Liver (tissue), 9 donors: ENCODE measurements around the gene MRS2. TPM values are rescaled to one million over a fixed set of nuclear protein-coding genes. Genes with fewer than 3 reads are reported as not detected.

Experiments used
- DNase-seq: peaks from one replicate; pipeline ENCODE4 v3.0.0-alpha.2; 2017; ENCODE audit warnings: low spot score
- H3K27ac ChIP-seq, 2 donors: one replicate each; pipeline ENCODE4 v1.7.0; 2013; ENCODE audit warnings: inconsistent platforms in 2 of 2, low read length in 2 of 2, control low read depth in 1 of 2, low read depth in 1 of 2, mild to moderate bottlenecking in 1 of 2
- H3K27me3 ChIP-seq, 4 donors: one replicate each; pipeline versions ENCODE4 v1.6.1 to v1.7.0; 2013; ENCODE audit warnings: low read length in 3 of 4, inconsistent platforms in 1 of 4, mild to moderate bottlenecking in 1 of 4, moderate library complexity in 1 of 4; ENCODE audit not compliant: control insufficient read depth in 4 of 4, insufficient read depth in 4 of 4
- H3K36me3 ChIP-seq, 4 donors: one replicate each; pipeline versions ENCODE4 v1.6.1 to v1.7.0; 2013; ENCODE audit warnings: low read length in 3 of 4, mild to moderate bottlenecking in 3 of 4, low read depth in 1 of 4, moderate library complexity in 1 of 4; ENCODE audit not compliant: control insufficient read depth in 4 of 4, insufficient read depth in 3 of 4
- H3K4me1 ChIP-seq, 4 donors: one replicate each; pipeline versions ENCODE4 v1.6.1 to v1.7.0; 2013; ENCODE audit warnings: low read length in 3 of 4, mild to moderate bottlenecking in 3 of 4, moderate library complexity in 1 of 4; ENCODE audit not compliant: control insufficient read depth in 4 of 4, insufficient read depth in 4 of 4
- H3K4me3 ChIP-seq, 3 donors: one replicate each; pipeline versions ENCODE4 v1.6.1 to v1.7.0; 2013; ENCODE audit warnings: low read length in 3 of 3, control low read depth in 1 of 3, low read depth in 1 of 3, mild to moderate bottlenecking in 1 of 3
- H3K9ac ChIP-seq, 2 donors: one replicate each; pipeline ENCODE4 v1.7.0; 2013; ENCODE audit warnings: low read length in 2 of 2, mild to moderate bottlenecking in 2 of 2, moderate library complexity in 2 of 2, control low read depth in 1 of 2, low read depth in 1 of 2
- H3K9me3 ChIP-seq, 4 donors: one replicate each; pipeline versions ENCODE4 v1.6.1 to v1.7.0; 2013; ENCODE audit warnings: low read length in 3 of 4; ENCODE audit not compliant: control insufficient read depth in 4 of 4
- ATF3 ChIP-seq: IDR thresholded peaks from 2 replicates; pipeline ENCODE4 v1.6.1; 2016; ENCODE audit warnings: antibody characterized with exemption
- CTCF ChIP-seq: fragments of 150-350 bp; IDR thresholded peaks from 2 replicates; pipeline ENCODE4 v1.5.1; 2017; ENCODE audit warnings: improper control_type of control experiment, low read depth, low read length; ENCODE audit not compliant: missing input control
- EGR1 ChIP-seq, 2 donors: IDR thresholded peaks; 2 replicates each; pipeline ENCODE4 v1.6.1; 2016 to 2018; ENCODE audit warnings: antibody characterized with exemption in 2 of 2, low read depth in 2 of 2
- FOXA1 ChIP-seq: IDR thresholded peaks from 2 replicates; pipeline ENCODE4 v1.6.1; 2016; ENCODE audit warnings: antibody characterized with exemption
- FOXA2 ChIP-seq: IDR thresholded peaks from 2 replicates; pipeline ENCODE4 v1.6.1; 2016; ENCODE audit warnings: antibody characterized with exemption
- HNF4A ChIP-seq, 2 donors: conservative IDR thresholded peaks; 2 replicates each; pipeline ENCODE4 v1.6.1; 2016; ENCODE audit warnings: antibody characterized with exemption in 2 of 2, mild to moderate bottlenecking in 2 of 2
- HNF4G ChIP-seq: IDR thresholded peaks from 2 replicates; pipeline ENCODE4 v1.6.1; 2016; ENCODE audit warnings: antibody characterized with exemption
- JUND ChIP-seq, 2 donors: IDR thresholded peaks; 2 replicates each; pipeline ENCODE4 v1.6.1; 2016; ENCODE audit warnings: antibody characterized with exemption in 2 of 2
- MAX ChIP-seq: IDR thresholded peaks from 2 replicates; pipeline ENCODE4 v1.6.1; 2016; ENCODE audit warnings: antibody characterized with exemption
- NR2F2 ChIP-seq: IDR thresholded peaks from 2 replicates; pipeline ENCODE4 v1.6.1; 2016; ENCODE audit warnings: antibody characterized with exemption
- RAD21 ChIP-seq, 2 donors: IDR thresholded peaks; 2 replicates each; pipeline ENCODE4 v1.6.1; 2016; ENCODE audit warnings: antibody characterized with exemption in 2 of 2, mild to moderate bottlenecking in 2 of 2
- REST ChIP-seq: IDR thresholded peaks from 2 replicates; pipeline ENCODE4 v1.6.1; 2016; ENCODE audit warnings: antibody characterized with exemption, mild to moderate bottlenecking
- RXRA ChIP-seq, 2 donors: IDR thresholded peaks; 2 replicates each; pipeline ENCODE4 v1.6.1; 2017 to 2018; ENCODE audit warnings: antibody characterized with exemption in 2 of 2, mild to moderate bottlenecking in 1 of 2
- SP1 ChIP-seq: IDR thresholded peaks from 2 replicates; pipeline ENCODE4 v1.6.1; 2018; ENCODE audit warnings: antibody characterized with exemption, mild to moderate bottlenecking
- YY1 ChIP-seq: IDR thresholded peaks from 2 replicates; pipeline ENCODE4 v1.6.1; 2016; ENCODE audit warnings: antibody characterized with exemption, mild to moderate bottlenecking
- ZBTB33 ChIP-seq: IDR thresholded peaks from 2 replicates; pipeline ENCODE4 v1.6.1; 2016; ENCODE audit warnings: antibody characterized with exemption
- WGBS: extraction: QIAGEN DNeasy Blood & Tissue Kit; methylation state at CpG from one replicate; pipeline ENCODE4 v1.1.7; 2013; 5-methylcytosine and 5-hydroxymethylcytosine counted together
- polyA plus RNA-seq, 2 donors: library from polyadenylated mRNA; stranded (reverse) in 1 of 2; unstranded in 1 of 2; fragments of 200-250 nt in 1 of 2; fragments of >200 nt in 1 of 2; fragmentation: Nextera tagmentation in 1 of 2; extraction: Ambion mirVana in 1 of 2; gene quantifications; one replicate each; pipeline versions ENCODE4 v1.2.1 to v1.2.3, GENCODE V29; 2013 to 2015
- total RNA-seq, 2 donors: library from RNA; depleted of rRNA; stranded (reverse); fragments of >200 nt; gene quantifications; one replicate each; pipeline ENCODE4 v1.2.3, GENCODE V29; 2014
- donor health status: healthy.
- donor health status: healthy.
- donor health status: healthy.
- donor health status: healthy.
- donor health status: healthy.

MRS2 gene
- total and polyA plus RNA-seq, 4 donors, result 10.1 to 20.1 (median 13.9) TPM

- H3K27ac ChIP-seq, result no peak overlapping the region
- H3K4me1 ChIP-seq, result peaks cover 0 to 4% (median 0%) of the 10 kb centered on the region in 4 donors
- TF ChIP-seq HNF4G (no peak), SP1 (no peak), YY1 (no peak), FOXA2 (no peak), FOXA1 (no peak), HNF4A (conservative IDR thresholded peaks at IDR 0.05) (no peak), MAX (no peak), RAD21 (IDR thresholded peaks at IDR 0.05) (no peak), RXRA (IDR thresholded peaks at IDR 0.05) (no peak), JUND (IDR thresholded peaks at IDR 0.05) (no peak), CTCF (no peak), ZBTB33 (no peak), NR2F2 (no peak)
- peaks cover 8 to 82% (median 55%) of the 10 kb centered on the region in 4 donors for H3K36me3 ChIP-seq
- H3K9me3 ChIP-seq, result no peaks in the 10 kb centered on the region
- no peak overlapping the region for H3K4me3 ChIP-seq
- H3K27me3 ChIP-seq, result no peaks in the 10 kb centered on the region
- DNase-seq, result no peak
- no peak overlapping the region for H3K9ac ChIP-seq
Observed at GRCh38 chr6:24419526-24419925, 16.8 kb downstream of the MRS2 start.

GRCh38 chr6:24425091-24425490 is 22.4 kb downstream of the MRS2 start:
- Histone ChIP-seq H3K27me3 (no peaks in the 10 kb centered on the region), H3K27ac (no peak overlapping the region), H3K4me1 (no peaks in the 10 kb centered on the region), H3K9me3 (no peaks in the 10 kb centered on the region), H3K36me3 (peaks cover 6 to 81% (median 68%) of the 10 kb centered on the region in 4 donors), H3K9ac (no peak overlapping the region), H3K4me3 (no peak overlapping the region)
- no peak for DNase-seq
- WGBS, result 87% methylated on average over 2 of the region's 2 CpGs
- TF ChIP-seq YY1 (no peak), NR2F2 (no peak), MAX (no peak), ATF3 (no peak), HNF4G (no peak), ZBTB33 (no peak), JUND (IDR thresholded peaks at IDR 0.05) (no peak), EGR1 (IDR thresholded peaks at IDR 0.05; ENCODE audit: low read depth in 2 of 2) (no peak), FOXA1 (no peak), SP1 (no peak), REST (no peak), HNF4A (conservative IDR thresholded peaks at IDR 0.05) (no peak), CTCF (no peak), RXRA (IDR thresholded peaks at IDR 0.05) (no peak), RAD21 (IDR thresholded peaks at IDR 0.05) (no peak)
